Right atrium auricular region (tissue), 2 donors: ENCODE measurements around the gene RGS14. TPM values are rescaled to one million over a fixed set of nuclear protein-coding genes. Genes with fewer than 3 reads are reported as not detected.
A peak's percentile ranks its signal among the peaks of the same experiment; 100 is the strongest.

Experiments used
- DNase-seq: peaks from one replicate; pipeline ENCODE4 v3.0.0-alpha.2; 2019; ENCODE audit warnings: low spot score
- H3K27ac ChIP-seq, 2 donors: fragments of 200-600 bp; sonication (generic); 1 replicate in 1 of 2; 2 replicates in 1 of 2; pipeline ENCODE4 v1.5.1; 2016 to 2019
- H3K27me3 ChIP-seq, 2 donors: fragments of 200-600 bp; sonication (generic); one replicate each; pipeline versions ENCODE4 v1.5.1 to v1.6.0; 2017 to 2019
- H3K36me3 ChIP-seq: fragments of 200-600 bp; sonication (generic); one replicate; pipeline ENCODE4 v1.5.1; 2016
- H3K4me1 ChIP-seq, 2 donors: fragments of 200-600 bp; sonication (generic); one replicate each; pipeline versions ENCODE4 v1.5.1 to v1.6.0; 2017 to 2019
- H3K4me3 ChIP-seq, 2 donors: fragments of 200-600 bp; sonication (generic); 1 replicate in 1 of 2; 2 replicates in 1 of 2; pipeline ENCODE4 v1.5.1; 2017 to 2019; ENCODE audit warnings: mild to moderate bottlenecking in 1 of 2, moderate library complexity in 1 of 2
- H3K9me3 ChIP-seq, 2 donors: fragments of 200-600 bp; sonication (generic); one replicate each; pipeline ENCODE4 v1.5.1; 2019
- CTCF ChIP-seq, 2 donors: fragments of 200-600 bp; sonication (generic); IDR thresholded peaks; one replicate each; pipeline ENCODE4 v1.5.1; 2019; ENCODE audit warnings: antibody characterized with exemption in 2 of 2
- total RNA-seq, 2 donors: library from RNA; depleted of rRNA; stranded (reverse); fragments of >200 nt; gene quantifications; one replicate each; pipeline ENCODE4 v1.1.0, GENCODE V29; 2016

Gene RGS14
- total RNA-seq, 2 donors from 2014 or later = 3.1 to 6.8 TPM

GRCh38 chr5:177332896-177333260 is 24.8 kb upstream of the RGS14 start:
- Histone ChIP-seq H3K27me3 (no peaks in the 10 kb centered on the region), H3K36me3 (peaks cover 68% of the 10 kb centered on the region), H3K4me3 (no peak overlapping the region), H3K9me3 (no peaks in the 10 kb centered on the region), H3K4me1 (peaks cover 0 to 20% of the 10 kb centered on the region in 2 donors), H3K27ac (no peak overlapping the region)
- no peak for DNase-seq
- no peak for TF ChIP-seq CTCF (IDR thresholded peaks at IDR 0.05)

GRCh38 chr5:177333420-177334154 is 24.1 kb upstream of the RGS14 start:
- peaks cover 0 to 20% of the 10 kb centered on the region in 2 donors for H3K4me1 ChIP-seq
- H3K27me3 ChIP-seq = no peaks in the 10 kb centered on the region
- DNase-seq = no peak
- peaks cover 75% of the 10 kb centered on the region for H3K36me3 ChIP-seq
- no peak for TF ChIP-seq CTCF (IDR thresholded peaks at IDR 0.05)
- no peak overlapping the region for H3K27ac ChIP-seq
- H3K9me3 ChIP-seq = no peaks in the 10 kb centered on the region
- H3K4me3 ChIP-seq = no peak overlapping the region

GRCh38 chr5:177334155-177334551 is 23.6 kb upstream of the RGS14 start:
- peaks cover 0 to 23% of the 10 kb centered on the region in 2 donors for H3K4me1 ChIP-seq
- no peaks in the 10 kb centered on the region for H3K9me3 ChIP-seq
- H3K27me3 ChIP-seq = no peaks in the 10 kb centered on the region
- H3K36me3 ChIP-seq = peaks cover 80% of the 10 kb centered on the region
- DNase-seq = no peak
- no peak overlapping the region for H3K4me3 ChIP-seq
- TF ChIP-seq CTCF (IDR thresholded peaks at IDR 0.05) = no peak
- no peak overlapping the region for H3K27ac ChIP-seq

- Histone ChIP-seq H3K27me3 (no peaks in the 10 kb centered on the region), H3K4me3 (no peak overlapping the region), H3K27ac (peak overlapping the region; percentile 37 to 48), H3K9me3 (no peaks in the 10 kb centered on the region), H3K4me1 (peaks cover 0 to 25% of the 10 kb centered on the region in 2 donors), H3K36me3 (peaks cover 81% of the 10 kb centered on the region)
- TF ChIP-seq CTCF (IDR thresholded peaks at IDR 0.05) = no peak
- DNase-seq = no peak
These were observed 22.7 kb upstream of the RGS14 start for GRCh38 chr5:177334781-177335700.

GRCh38 chr5:177335701-177336065 is 22.0 kb upstream of the RGS14 start:
- peak overlapping the region; percentile 37 to 48 for H3K27ac ChIP-seq
- H3K4me1 ChIP-seq = peaks cover 0 to 25% of the 10 kb centered on the region in 2 donors
- H3K4me3 ChIP-seq = no peak overlapping the region
- TF ChIP-seq CTCF (IDR thresholded peaks at IDR 0.05) = no peak
- H3K9me3 ChIP-seq = no peaks in the 10 kb centered on the region
- no peaks in the 10 kb centered on the region for H3K27me3 ChIP-seq
- DNase-seq = no peak
- peaks cover 81% of the 10 kb centered on the region for H3K36me3 ChIP-seq
